Epithelial cell of esophagus (primary cell): ENCODE results near the gene S100G.
A peak's percentile ranks its signal among the peaks of the same experiment; 100 is the strongest.
"Not testable (repeated sequence)": the region's sequence is repeated elsewhere in the genome, so short reads cannot be mapped to it uniquely, and the experiment has no call there.

Source experiments
- DNase-seq: peaks from one replicate; pipeline ENCODE4 v3.0.0; 2010; ENCODE audit warnings: low read depth
- H3K4me3 ChIP-seq: 2 replicates; pipeline ENCODE4 v1.5.1; 2011; ENCODE audit warnings: mild to moderate bottlenecking, low read length, control low read depth
- CTCF ChIP-seq: IDR thresholded peaks from 2 replicates; pipeline ENCODE4 v1.5.1; 2011; ENCODE audit warnings: low read depth, mild to moderate bottlenecking, low read length, control low read depth, inconsistent platforms; ENCODE audit not compliant: insufficient read depth; ENCODE audit errors: missing control alignments

The S100G gene

GRCh38 chrX:16649858-16650257 lies at the start of gene S100G:
Gene S100G (plus strand): TSS chrX:16650158. CDS start chrX:16651007, 849 bp downstream.
- no peak for TF ChIP-seq CTCF
- no peak for DNase-seq
- H3K4me3 ChIP-seq: no peak within 1 kb of the TSS

DNA sequence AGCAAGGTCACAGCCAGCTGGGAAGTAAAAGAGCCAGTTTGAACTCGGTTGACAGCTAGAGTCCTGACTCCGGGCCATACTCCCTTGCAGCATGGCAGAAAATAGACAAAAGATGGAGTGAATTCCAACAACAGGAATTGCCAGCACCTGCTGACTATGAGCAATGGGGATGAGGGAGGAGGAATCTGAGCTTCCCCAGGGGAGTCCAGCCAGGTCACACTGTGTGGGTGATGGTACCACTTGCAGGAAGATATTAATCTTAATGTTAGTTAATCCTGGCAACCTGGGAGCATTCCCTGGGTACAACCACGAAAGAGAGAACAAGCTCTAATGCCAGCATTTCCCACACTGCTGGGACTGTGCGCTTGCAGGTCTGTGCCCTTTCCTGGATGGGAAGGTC lies 48.1 kb upstream of the S100G start:
- no peak for TF ChIP-seq CTCF

DNA sequence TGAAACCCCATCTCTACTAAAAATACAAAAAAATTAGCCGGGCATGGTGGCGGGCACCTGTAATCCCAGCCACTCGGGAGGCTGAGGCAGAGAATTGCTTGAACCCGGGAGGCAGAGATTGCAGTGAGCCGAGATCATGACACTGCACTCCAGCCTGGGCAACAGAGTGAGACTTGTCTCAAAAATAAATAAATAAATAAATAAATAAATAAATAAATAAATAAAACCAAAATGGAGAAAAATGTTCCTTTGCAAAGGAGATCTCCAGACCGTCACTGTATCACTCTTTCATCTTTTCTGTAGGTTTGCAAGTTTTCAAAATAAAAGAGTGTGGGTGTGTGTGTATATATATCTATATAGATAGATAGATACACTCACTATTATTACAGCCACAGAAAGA lies 46.7 kb upstream of the S100G start:
- H3K4me3 ChIP-seq, DNase-seq: not testable (repeated sequence)

More for the DNA sequence above, 48.1 kb upstream of the S100G start:
- H3K4me3 ChIP-seq: no peak overlapping the region
- no peak for DNase-seq

DNA sequence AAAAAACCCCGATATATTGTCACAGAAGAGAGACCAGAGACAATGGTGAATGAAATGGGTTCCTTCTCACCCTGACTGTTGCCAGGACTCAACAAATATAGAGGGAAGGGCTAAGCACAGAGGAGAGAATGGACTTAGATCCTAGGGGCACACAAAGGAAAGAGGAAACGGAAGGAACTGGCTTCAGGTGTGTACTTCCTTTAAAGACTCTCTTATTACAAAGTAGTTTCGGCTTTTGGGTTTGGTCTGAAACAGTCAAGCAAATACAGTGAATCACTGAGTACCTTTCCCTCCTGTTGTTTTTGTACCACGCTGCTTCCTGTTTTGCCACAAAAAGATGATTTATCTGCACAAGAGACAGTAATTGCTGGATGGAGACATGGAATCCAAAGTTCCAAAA lies 46.1 kb upstream of the S100G start:
- no peak overlapping the region for H3K4me3 ChIP-seq
- peak; percentile 68 for DNase-seq
- no peak for TF ChIP-seq CTCF

DNA sequence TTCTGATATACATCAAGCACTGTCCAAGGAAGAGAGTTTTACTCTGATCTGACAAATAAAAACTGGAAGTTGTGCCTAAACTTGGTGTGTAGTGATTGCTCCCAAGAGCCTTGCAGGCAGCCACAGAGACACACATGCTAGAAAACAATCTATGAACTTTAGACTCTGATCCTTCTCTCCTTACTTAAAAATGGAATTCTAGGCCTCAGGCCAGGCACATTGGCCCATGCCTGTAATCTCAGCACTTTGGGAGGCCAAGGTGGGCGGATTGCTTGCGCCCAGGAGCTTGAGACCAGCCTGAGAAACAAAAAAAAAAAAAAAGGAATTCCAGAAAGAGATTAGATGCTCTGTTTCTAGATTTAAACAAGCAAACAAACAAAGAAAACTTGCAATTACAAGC lies 45.6 kb upstream of the S100G start:
- no peak for DNase-seq
- H3K4me3 ChIP-seq: no peak overlapping the region
- no peak for TF ChIP-seq CTCF

- no peak for DNase-seq
- no peak overlapping the region for H3K4me3 ChIP-seq
- no peak for TF ChIP-seq CTCF
Observed at GRCh38 chrX:16606142-16606720, 43.7 kb upstream of the S100G start.

DNA sequence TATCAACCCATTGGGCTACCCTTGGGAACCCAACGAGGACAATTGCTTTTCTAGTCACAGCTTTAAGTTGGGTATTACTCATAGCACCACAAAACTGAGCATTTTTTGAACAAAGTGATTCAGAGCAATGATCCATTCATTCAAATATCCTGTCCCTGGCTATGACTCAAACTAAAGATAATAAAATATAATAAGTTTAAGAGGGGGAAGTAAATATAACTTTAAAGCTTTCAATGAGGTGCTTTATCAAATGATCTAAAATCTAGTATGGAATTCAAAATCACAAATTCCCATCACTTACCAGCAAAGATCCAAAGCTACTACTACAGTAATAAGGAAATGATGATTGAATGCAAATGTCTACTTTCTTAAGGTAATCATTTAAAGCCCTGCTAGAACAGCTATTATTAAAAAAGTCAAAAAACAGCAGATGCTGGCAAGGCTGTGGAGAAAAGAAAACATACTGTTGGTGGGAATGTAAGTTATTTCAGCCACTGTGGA lies 39.8 kb upstream of the S100G start:
- peak; percentile 39 for DNase-seq
- no peak for TF ChIP-seq CTCF
- H3K4me3 ChIP-seq: no peak overlapping the region

GRCh38 chrX:16610654-16611053 lies 39.3 kb upstream of the S100G start:
- DNase-seq, H3K4me3 ChIP-seq: not testable (repeated sequence)
